HG02610 (cell line): ENCODE data around the gene PRKAB1.
"Not testable (repeated sequence)": the region's sequence is repeated elsewhere in the genome, so short reads cannot be mapped to it uniquely, and the experiment has no call there.

Experiments used
- ATAC-seq: cut with Tn5 transposase; IDR thresholded peaks from one replicate; pipeline ENCODE4 v1.9.1; 2021; ENCODE audit warnings: mild to moderate bottlenecking, moderate library complexity; ENCODE audit not compliant: unreplicated experiment

PRKAB1 gene, protein sequence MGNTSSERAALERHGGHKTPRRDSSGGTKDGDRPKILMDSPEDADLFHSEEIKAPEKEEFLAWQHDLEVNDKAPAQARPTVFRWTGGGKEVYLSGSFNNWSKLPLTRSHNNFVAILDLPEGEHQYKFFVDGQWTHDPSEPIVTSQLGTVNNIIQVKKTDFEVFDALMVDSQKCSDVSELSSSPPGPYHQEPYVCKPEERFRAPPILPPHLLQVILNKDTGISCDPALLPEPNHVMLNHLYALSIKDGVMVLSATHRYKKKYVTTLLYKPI

DNA sequence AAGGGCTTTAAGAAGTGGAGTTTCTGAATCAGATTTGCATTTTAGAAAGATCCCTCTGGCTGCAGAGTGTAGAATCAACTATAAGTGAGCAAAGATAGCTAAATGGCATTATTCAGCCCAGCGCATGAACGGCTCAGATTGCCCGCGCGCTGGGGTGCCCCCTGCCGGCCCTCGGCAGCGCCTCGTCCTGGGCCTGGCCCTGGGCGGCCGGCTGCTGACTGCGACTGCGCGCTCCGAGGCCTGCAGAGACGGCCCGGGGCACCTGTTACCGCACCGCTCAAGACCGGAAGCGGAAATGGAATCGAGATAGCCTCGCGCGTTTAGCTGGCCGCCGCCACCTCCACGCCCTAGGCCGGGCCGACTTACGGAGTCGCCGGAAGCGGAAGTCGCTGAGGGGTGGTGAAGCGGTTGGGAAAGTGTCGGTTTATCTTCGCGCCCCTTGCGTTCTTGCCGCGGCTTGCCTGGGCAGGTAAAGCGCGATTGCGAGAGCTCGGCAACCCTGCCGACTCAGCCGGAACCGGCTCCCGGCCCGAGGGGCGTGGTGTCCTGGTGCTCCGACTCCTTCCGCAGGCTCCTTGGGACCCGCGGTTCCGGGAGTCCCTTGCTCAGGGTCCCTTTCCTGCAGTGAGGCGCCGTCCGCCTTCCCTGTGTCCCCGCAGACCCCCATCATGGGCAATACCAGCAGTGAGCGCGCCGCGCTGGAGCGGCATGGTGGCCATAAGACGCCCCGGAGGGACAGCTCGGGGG lies at the start of gene PRKAB1:
PRKAB1 (plus strand) TSS at position 557 of the 747 bp plus-strand sequence; CDS start at position 669, 112 bp downstream.
- ATAC-seq, result peak; percentile 91

DNA sequence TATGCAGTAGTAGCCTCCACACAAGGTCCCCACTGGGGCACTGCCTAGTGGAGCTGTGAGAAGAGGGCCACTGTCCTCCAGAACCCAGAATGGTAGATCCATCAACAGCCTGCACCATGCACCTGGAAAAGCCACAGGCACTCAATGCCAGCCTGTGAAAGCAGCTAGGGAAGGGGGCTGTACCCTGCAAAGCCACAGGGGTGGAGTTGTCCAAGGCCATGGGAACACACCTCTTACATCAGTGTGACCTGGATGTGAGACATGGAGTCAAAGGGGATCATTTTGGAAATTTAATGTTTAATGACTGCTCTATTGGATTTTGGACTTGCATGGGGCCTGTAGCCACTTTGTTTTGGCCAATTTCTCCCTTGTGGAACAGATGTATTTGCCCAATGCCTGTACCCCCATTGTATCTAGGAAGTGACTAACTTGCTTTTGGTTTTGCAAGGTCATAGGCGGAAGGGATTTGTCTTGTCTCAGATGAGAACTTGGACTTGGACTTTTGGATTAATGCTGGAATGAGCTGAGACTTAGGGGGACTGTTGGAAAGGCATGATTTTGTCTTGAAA lies 49.5 kb upstream of the PRKAB1 start:
- not testable (repeated sequence) for ATAC-seq

DNA sequence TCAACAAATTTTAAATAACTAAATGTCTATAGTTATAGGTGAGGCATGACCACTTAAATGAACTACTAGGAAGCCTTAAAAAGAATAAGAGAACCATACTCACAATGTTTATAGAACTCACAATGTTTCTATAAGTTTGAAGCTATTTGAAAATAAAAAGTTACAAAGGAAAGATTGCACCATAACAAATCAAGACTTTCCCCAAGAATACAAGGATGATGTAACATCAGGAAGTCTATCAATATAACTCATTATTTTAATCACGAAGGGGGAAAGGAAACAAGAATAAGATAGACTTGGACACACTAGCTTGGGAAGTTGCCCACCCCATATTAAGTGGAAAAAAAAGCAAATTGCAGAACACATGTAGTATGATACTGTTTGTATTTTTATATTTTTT lies 47.4 kb upstream of the PRKAB1 start:
- ATAC-seq, result no peak

DNA sequence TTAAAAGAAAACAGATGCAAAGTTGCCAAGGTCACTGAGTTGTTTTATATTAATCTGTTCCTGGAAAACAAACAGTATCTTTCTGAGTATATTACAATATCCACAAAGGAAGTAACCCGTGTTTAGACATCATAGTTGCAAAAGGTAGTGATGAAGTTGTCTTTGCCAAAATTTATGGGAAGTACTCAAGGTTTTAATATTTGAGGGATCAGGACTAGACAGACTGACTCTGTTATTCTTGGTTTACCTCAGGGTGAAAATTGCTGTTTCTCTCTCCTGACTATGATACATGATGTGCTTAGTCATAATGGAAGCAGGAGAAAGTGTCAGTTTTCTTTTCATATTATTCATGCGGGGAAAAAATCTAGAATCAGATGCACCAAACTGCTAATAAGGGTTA lies 46.1 kb upstream of the PRKAB1 start:
- no peak for ATAC-seq

DNA sequence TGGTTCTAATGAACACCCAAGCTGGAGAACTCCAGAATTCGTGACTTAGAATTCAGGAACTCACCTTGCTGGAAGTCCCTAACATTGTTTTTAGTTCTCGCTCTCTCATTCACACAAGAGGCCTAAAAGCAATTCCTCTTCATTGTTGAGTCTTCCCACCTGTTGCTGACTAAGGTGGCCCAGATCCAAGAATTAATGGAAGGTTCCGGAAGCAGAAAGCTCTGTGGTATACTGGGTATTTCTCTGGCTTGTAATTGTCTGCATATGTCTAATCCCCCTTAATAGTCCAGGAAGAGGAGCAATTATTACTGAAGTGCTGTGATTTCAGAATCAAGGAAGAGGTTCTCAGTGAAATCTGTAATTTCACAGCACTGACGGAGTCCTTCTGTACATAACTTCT lies 43.0 kb upstream of the PRKAB1 start:
- ATAC-seq, result no peak

DNA sequence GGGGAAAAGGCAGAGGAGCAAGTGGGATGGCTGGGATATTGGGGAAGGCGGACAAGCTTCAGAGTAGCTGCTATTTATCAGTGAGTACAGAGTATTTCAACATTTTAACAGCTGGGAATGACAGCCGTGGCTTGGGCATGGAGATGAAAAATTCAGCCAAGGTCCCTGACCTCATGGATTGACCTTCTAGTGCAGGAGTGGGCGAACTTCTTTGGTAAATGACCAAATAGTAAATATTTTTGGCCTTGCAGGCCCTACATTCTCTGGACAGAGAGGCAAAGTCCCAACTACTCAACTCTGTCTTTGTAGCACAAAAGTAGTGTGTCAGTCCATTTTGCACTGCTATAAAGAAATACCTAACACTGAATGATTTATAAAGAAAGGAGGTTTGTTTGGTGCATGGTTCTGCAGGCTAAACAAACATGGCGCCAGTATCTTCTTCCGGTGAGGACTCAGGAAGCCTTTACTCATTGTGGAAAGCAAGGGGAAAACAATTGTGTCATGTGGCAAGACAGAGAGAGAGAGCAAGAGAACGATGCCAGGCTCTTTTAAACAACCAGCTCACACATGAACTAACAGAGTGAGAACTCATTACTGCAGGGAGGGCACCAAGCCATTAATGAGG lies 40.8 kb upstream of the PRKAB1 start:
- ATAC-seq, result no peak

DNA sequence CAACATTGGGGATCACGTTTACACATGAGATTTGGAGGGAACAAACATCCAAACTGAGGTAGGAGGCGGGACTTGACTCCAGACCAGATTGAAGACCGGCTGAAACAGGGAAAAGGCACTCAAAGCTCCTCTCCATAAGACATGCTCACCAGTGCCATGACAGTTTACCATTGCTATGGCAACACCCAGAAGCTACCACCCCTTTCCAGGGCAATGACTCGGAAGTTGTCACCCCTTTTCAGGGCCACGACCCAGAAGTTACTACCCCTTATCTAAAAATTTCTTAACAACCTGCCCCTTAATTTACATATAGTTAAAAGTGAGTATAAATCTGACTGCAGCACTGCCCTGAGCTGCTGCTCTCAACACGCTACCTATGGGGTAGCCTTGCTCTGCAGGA lies 40.2 kb upstream of the PRKAB1 start:
- no peak for ATAC-seq

DNA sequence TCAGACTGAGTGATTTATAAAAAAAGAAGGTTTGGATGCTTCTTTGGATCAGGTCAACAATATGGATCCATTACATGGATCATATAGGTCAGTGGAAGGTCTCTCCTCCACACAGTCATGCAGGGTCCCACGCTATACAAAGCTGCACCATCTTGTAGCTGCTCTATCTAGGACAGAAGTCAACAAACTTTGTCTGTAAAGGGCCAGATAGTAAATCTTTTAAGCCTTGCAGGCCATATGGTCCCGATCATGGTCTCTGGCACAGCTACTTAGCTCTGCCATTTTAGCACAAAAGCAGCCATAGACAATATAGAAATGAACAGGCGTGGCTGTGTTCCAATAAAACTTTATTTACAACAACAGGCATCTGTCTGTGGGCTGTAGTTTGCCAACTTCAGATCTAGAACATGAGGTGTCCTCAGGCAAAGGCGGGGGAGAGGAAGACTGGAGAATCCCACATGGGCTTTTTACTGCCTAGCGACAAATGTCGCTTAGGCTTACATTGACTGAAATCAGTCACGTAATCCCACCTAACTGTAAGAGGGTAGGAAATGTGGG lies 37.6 kb upstream of the PRKAB1 start:
- no peak for ATAC-seq

DNA sequence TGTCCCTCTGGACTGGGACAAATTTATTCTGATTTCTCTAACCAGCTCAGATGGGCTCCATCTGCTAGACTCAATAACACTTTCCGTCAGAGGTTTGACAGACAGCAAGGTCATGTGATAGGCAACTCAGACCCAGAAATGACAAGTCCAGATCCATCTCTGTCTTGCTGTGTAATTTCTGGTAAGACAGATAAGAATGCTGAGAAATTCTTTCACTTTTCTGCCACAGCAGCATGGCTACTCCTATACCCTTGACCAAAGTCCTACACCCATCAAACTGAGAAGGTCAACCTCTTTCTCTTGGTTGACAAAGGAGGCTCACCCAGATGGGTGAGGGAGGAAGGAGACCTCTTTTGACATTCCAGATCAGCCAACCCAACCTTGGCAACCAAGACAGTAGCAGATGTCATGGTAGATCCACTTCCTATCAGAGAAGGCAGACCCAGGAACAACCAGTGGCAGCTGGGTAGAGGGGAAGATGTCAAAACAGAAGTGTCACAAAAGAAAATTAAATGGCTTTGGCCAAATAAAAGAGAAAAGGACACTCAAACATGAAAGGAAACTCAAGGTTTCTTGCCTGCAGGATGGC lies 36.9 kb upstream of the PRKAB1 start:
- no peak for ATAC-seq

DNA sequence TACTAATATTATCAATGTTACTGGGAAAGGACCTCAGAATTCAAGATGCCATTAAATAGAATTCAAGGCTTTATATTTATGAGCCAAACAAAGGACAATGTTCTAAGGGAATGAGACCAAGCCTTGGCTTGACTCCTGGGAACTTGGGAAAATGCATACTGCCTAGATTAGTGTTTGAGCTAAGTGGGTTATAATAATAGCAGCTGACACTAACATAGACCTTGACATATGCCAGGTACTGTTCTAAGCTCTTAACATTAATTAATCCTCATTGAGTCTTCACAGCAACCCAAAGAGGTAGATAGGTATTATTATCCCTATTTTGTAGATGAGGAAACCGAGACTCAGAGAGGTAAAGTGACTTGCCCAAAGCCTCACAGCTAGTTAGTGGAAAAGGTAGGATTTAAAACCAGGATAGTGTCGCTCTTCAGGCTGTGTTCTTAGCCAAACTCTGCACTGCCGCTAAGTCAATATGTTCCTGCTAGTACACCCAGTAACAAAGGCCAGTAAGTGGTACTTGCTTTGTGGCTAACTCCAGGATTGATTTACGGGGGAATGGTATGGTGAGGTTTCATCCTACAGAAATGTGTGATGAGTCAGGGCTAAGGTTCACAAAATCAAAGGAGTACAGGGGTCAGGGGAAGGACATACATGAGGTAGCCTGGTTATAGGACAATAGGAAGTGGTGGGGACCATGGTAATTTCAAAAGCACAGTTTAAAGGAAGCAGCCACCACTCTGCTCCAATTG lies 35.8 kb upstream of the PRKAB1 start:
- ATAC-seq, result no peak

DNA sequence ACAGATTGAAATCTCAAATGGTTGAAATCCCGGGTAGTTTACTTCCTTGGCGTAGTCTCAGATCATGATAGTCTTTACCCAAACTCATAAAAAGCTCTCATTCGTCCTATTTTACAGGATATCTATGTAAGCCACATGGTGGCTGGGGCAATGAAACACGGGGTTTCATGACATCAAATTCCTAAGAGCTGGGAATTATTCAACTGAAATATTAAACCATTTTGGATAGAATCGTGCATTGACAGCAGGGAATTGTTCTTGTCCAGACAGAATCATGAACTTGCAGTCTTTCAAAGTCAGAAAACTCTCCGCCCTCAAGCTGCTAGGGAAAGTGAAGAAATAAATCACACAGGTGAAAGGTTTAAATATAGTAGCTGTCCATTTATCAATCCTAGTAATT lies 33.2 kb upstream of the PRKAB1 start:
- ATAC-seq, result no peak

DNA sequence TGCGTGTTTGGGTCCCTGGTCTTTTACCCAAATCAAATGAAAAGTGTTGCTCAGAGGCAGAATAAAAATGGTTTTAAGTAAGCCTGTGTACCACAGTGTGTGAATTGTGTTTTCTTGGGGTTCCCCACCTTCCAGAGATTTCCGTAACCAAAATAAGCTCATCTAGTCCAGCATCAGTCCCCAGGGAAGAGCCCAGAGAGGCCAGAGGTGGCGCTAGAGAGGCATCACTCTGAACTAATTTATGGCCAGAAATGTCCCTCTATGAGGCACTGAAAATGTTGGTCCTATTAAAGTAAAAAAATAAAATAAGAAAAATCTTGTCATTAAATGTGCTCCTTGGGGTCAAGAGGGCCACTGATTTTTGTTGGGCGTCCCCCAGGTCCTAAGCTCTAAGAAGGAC lies 24.9 kb upstream of the PRKAB1 start:
- ATAC-seq, result no peak

DNA sequence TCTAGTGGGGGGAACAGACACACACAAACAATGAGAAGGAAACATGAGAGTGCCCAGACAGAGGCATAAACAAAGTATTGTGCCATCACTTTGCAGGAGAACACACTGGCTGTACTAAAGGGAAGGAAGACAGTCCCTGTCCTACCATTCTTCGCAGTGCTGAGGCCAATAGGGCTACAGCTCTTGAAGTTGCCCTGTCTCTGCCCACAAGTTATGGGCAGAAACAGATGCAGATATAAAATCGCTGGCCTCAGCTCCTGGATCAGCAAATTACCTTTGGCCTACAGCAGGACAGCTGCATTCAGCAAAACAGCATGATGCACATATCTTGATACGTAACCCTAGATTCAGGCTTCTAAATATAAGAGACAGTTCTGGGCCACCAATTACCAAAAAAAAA lies 23.0 kb upstream of the PRKAB1 start:
- ATAC-seq, result no peak

DNA sequence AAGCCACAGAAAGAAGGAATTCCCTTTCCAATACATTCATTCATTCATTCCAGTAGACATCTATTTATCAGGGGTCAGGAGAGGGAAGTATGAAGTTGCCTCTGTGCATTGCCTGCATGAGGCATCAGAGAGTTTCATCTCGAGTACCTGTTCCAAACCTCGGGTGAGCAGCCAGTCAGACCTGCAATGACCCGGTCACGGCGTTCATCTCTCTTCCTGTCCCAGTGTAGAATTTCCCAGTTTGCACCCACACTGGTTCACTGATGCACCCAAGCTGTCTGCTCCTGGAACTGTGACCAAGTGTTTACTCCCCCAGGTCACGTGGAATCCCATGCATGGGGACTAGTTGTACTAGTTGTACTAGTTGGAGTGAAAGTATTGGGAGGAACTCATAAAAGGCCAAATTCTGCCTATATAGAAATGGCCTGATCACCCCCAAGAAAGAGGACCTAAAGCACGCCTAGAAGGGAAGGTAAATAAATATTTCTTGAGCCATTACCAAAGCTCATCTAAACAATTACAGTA lies 22.3 kb upstream of the PRKAB1 start:
- ATAC-seq, result no peak

DNA sequence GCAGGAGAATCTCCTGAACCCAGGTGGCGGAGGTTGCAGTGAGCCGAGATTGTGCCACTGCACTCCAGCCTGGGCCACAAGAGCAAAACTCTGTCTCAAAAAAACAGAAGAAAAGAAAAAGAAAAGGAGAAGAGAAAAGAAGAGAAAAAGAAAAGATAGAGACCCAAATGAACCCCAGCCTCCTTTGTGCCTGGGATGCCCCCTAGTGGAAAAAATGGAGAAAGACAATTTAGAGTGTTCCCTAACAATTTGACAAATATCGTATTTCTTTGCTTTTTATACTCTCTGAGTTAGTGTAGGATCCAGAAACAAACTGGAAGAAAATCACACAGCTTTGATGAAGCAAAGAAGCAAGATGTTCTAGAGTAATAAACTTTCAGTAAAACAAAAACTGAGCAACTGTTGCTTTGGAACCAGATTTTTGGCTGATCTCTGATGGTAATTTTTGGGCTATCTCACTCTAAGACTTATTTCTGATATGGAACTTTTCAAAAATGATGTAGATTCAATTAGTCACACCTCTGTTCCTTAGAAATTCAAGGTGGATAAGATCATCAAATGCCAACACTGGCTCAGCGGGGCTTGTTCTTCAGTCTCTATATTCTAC lies 18.6 kb upstream of the PRKAB1 start:
- ATAC-seq, result no peak

DNA sequence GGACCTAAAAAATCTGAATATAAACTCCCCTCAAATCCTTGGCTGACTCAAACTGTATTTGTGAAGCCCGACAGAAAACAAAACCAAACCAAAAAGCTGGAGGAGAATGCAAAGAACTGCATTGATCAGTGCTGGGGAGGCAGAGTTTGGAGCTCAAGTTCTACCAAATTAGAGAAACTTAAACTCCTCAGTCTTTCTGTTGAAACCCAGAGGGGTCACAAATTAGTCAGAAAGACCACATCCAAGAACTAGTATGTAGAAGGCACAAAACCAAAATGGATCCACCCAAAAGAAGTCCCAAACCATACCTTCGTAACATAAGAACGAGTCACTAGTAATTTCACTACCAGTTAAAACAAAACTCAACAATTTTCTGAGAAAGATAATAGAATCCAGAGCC lies 15.3 kb upstream of the PRKAB1 start:
- ATAC-seq, result no peak

DNA sequence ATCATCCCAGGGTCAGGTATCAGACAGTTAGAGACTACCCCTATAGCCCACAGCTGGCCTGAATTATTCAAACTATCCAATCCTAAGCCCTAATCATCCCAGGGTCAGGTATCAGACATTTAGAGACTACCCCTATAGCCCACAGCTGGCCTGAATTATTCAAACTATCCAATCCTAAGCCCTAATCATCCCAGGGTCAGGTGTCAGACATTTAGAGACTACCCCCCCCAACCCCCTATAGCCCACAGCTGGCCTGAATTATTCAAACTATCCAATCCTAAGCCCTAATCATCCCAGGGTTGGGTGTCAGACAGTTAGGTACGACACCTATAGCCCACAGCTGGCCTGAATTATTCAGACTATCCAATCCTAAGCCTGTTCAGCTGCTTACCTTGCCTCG lies 10.9 kb upstream of the PRKAB1 start:
- not testable (repeated sequence) for ATAC-seq

DNA sequence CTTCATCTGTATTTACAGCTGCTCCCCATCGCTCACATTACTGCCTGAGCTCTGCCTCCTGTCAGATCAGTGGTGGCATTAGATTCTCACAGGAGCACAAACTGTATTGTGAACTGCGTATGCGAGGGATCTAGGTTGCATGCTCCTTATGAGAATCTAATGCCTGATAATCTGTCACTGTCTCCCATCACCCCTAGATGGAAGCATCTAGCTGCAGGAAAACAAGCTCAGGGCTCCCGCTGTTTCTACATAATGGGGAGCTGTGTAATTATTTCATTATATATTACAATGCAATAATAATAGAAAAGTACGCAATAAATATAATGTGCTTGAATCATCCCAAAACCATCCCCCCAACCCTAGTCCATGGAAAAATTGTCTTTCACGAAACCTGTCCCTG lies 9.8 kb upstream of the PRKAB1 start:
- not testable (repeated sequence) for ATAC-seq

DNA sequence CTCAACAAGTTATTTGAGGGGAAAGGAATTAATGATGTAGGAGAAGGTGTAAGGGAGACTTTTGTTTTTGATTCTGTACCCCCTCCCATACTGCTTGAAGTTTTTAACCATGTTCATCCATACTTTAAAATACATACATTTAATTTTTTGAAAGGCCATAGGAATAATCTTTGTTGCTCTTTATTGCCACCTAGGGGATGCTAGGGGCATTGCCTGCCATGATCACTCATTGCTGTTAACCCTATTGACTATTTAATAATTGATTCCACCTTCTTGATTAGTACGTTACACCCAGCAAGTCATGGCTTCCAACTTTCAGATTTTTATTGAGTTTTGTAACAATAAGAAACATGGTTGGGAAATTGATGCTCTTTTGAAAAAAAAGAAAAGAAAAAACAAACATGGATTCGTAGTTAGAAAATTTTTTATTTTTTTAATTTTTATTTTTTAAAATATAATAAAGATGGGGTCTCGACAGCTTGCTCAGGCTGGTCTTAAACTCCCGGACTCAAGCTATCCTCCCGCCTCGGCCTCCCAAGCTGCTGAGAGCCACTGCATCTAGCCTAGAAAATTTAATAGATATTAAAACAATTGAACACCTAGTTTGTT lies 8.5 kb upstream of the PRKAB1 start:
- ATAC-seq, result no peak
